HCT116 (cell line): ENCODE results near the gene NOP10. TPM values are rescaled to one million over a fixed set of nuclear protein-coding genes. Genes with fewer than 3 reads are reported as not detected.

ENCODE experiments used
- ATAC-seq: fragments of 200-7000 bp; cut with Tn5 transposase; 2 replicates; pipeline ENCODE4 v1.9.1; 2020; ENCODE audit warnings: mild to moderate bottlenecking, moderate library complexity
- BruUV-seq: library from RNA; stranded (reverse); fragments of 400-500 nt; replicated peaks from 2 replicates; lab custom pipeline; 2021; lab: Mats Ljungman, UMichigan
- CTCF ChIA-PET: fragments of 300-600 bp; sonication (Branson Sonifier 250); formaldehyde crosslinking; loops from one replicate; lab custom pipeline; 2021; ENCODE audit warnings: antibody characterized with exemption; lab: Charles Lee
- POLR2A ChIA-PET: fragments of 300-600, 350-600 bp; sonication (Branson Sonifier 250); formaldehyde crosslinking; loops from one replicate; lab custom pipeline; 2021; ENCODE audit warnings: antibody characterized with exemption; lab: Charles Lee
- RAD21 ChIA-PET, 2 experiments: fragments of 300-600 bp; sonication (Branson Sonifier 250); formaldehyde crosslinking; loops; one replicate each; lab custom pipeline; 2023; ENCODE audit warnings: low total read pairs in 2 of 2; ENCODE audit not compliant: uncharacterized antibody in 2 of 2, unreplicated experiment in 2 of 2, low non-redundant PET in 1 of 2; lab: Charles Lee
- DNase-seq: peaks from one replicate; pipeline ENCODE4 v3.0.0-alpha.2; 2010; ENCODE audit warnings: low read depth, low spot score
- H2AFZ ChIP-seq: fragments of 200-600 bp; shearing (Covaris generic), sonication (generic); 2 replicates; pipeline ENCODE4 v1.6.1; 2017; ENCODE audit warnings: low read depth, mixed run types, mixed read lengths, antibody characterized with exemption, low read length; ENCODE audit not compliant: poor library complexity, severe bottlenecking
- H3K27ac ChIP-seq: 2 replicates; pipeline ENCODE4 v1.5.1; 2012; ENCODE audit warnings: low read depth, low read length
- H3K27me3 ChIP-seq: fragments of 200-600 bp; sonication (generic); 2 replicates; pipeline ENCODE4 v1.6.1; 2016; ENCODE audit warnings: mixed run types, low read length, mixed read lengths; ENCODE audit not compliant: insufficient read depth
- H3K36me3 ChIP-seq, 2 experiments: fragments of 200-500 bp in 1 of 2; fragments of 200-600 bp in 1 of 2; sonication (Bioruptor generic) in 1 of 2; sonication (generic) in 1 of 2; 2 replicates each; pipeline versions ENCODE4 v1.5.1 to v1.6.1; 2014 to 2016; ENCODE audit warnings: low read length in 2 of 2, inconsistent platforms in 1 of 2, mixed read lengths in 1 of 2, mixed run types in 1 of 2; ENCODE audit not compliant: insufficient read depth in 2 of 2, control insufficient read depth in 1 of 2
- H3K4me1 ChIP-seq, 2 experiments: fragments of 200-600 bp in 1 of 2; sonication (generic) in 1 of 2; 2 replicates each; pipeline versions ENCODE4 v1.5.1 to v1.6.1; 2012 to 2017; ENCODE audit warnings: low read length in 2 of 2, inconsistent platforms in 1 of 2, mild to moderate bottlenecking in 1 of 2, mixed read lengths in 1 of 2, mixed run types in 1 of 2, moderate library complexity in 1 of 2; ENCODE audit not compliant: insufficient read depth in 2 of 2, control insufficient read depth in 1 of 2
- H3K4me2 ChIP-seq: fragments of 200-600 bp; sonication (generic); 2 replicates; pipeline ENCODE4 v1.6.1; 2017; ENCODE audit warnings: mixed run types, low read length, mixed read lengths
- H3K4me3 ChIP-seq, 2 experiments: fragments of 200-600 bp in 1 of 2; sonication (generic) in 1 of 2; replicated peaks in 1 of 2; 2 replicates each; pipeline ENCODE4 v1.5.1; 2011 to 2016; ENCODE audit warnings: low read length in 2 of 2, control low read depth in 1 of 2, low read depth in 1 of 2, mild to moderate bottlenecking in 1 of 2, mixed read lengths in 1 of 2, mixed run types in 1 of 2
- H3K79me2 ChIP-seq: fragments of 200-600 bp; sonication (generic); 2 replicates; pipeline ENCODE4 v1.6.1; 2017; ENCODE audit warnings: mild to moderate bottlenecking, mixed run types, low read length, moderate library complexity, mixed read lengths; ENCODE audit not compliant: insufficient read depth
- H3K9ac ChIP-seq: fragments of 200-600 bp; sonication (generic); 2 replicates; pipeline ENCODE4 v1.6.1; 2016; ENCODE audit warnings: low read length, mixed read lengths
- H3K9me2 ChIP-seq: fragments of 200-600 bp; sonication (generic), shearing (Covaris generic); 2 replicates; pipeline ENCODE4 v1.6.1; 2017; ENCODE audit warnings: mixed run types, mild to moderate bottlenecking, moderate library complexity; ENCODE audit not compliant: insufficient read depth
- H3K9me3 ChIP-seq, 2 experiments: fragments of 200-500 bp in 1 of 2; fragments of 200-600 bp in 1 of 2; sonication (Bioruptor generic) in 1 of 2; sonication (generic) in 1 of 2; 2 replicates each; pipeline ENCODE4 v1.6.1; 2014 to 2017; ENCODE audit warnings: low read length in 2 of 2, mixed read lengths in 2 of 2, inconsistent platforms in 1 of 2, low read depth in 1 of 2, mild to moderate bottlenecking in 1 of 2, mixed run types in 1 of 2, moderate library complexity in 1 of 2; ENCODE audit not compliant: control insufficient read depth in 1 of 2, insufficient read depth in 1 of 2
- H4K20me1 ChIP-seq: fragments of 200-600 bp; sonication (generic), shearing (Covaris generic); 2 replicates; pipeline ENCODE4 v1.6.1; 2017; ENCODE audit warnings: mixed run types, mild to moderate bottlenecking, moderate library complexity; ENCODE audit not compliant: insufficient read depth
- CEBPB ChIP-seq: IDR thresholded peaks from 2 replicates; pipeline ENCODE4 v1.6.1; 2012; ENCODE audit warnings: low read depth
- JUND ChIP-seq: IDR thresholded peaks from 2 replicates; pipeline ENCODE4 v1.6.1; 2012
- POLR2A ChIP-seq: IDR thresholded peaks from 2 replicates; pipeline ENCODE4 v1.7.0; 2011; ENCODE audit warnings: borderline replicate concordance; ENCODE audit not compliant: insufficient read depth, insufficient read length; ENCODE audit errors: extremely low read depth
- ZFX ChIP-seq: fragments of 450-650 bp; IDR thresholded peaks from 2 replicates; pipeline ENCODE4 v1.6.1; 2017
- ZNF274 ChIP-seq: fragments of 200-500 bp; sonication (Bioruptor generic); IDR thresholded peaks from 2 replicates; pipeline ENCODE4 v1.6.1; 2014; ENCODE audit warnings: mild to moderate bottlenecking, low read depth, low read length, inconsistent platforms
- intact Hi-C: fragments of 100-400 bp; cut with micrococcal nuclease; formaldehyde crosslinking; loops from 2 replicates; pipeline ENCODE4 v1.10.0; 2022
- total RNA-seq: library from RNA; stranded (reverse); gene quantifications from one replicate; pipeline ENCODE4 v1.2.1, GENCODE V29; 2021; ENCODE audit not compliant: unreplicated experiment

NOP10 gene
- total RNA-seq, 1 experiment from 2014 or later: 216 TPM

DNA sequence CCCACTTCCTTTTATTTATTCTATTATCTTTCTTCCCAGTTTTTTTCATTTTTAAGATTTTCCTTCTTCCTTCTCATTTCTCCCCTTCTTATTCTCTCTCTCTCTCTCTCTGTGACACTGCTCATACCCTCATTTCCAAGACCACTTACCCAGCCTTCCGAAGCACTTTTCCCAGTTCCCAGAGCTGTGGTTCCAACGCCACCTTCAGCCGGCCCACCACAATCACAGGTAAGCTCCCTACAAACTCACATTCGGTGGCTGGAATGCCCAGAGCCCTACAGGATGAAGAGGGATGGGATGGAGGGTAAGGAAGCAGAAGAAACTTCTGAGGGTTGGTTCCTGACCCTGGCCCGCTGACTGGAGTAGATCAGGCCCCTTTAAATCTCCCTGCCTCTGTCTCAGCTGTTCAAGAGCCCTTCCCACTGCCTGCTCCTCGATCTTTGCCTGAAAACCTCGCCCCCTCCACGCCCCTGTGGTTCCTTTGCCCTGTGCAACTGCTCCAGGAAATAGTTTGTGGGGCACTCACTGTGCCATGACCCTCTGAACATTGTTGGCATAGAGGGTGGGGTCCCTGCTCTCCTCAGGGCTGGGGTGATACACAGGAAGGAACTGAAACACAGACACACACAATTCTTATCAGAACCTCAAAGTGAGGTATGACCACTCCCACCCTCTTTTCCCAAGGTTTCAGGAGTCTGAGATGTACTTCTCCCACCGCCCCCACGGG lies 19.3 kb upstream of the NOP10 start:
- Histone ChIP-seq H2AFZ (no peak overlapping the region), H3K9me3 (no peaks in the 10 kb centered on the region)
- BruUV-seq: no TSS peak
- ATAC-seq: no peak
- DNase-seq: no peak
- TF ChIP-seq ZFX (no peak), CEBPB (no peak), JUND (no peak), ZNF274 (no peak), POLR2A (no peak)
- TF ChIP-seq, all 23 proteins: peak for 0
- POLR2A ChIA-PET: no interaction called here
- Histone ChIP-seq H3K9ac (no peak overlapping the region), H3K4me1 (peaks cover 17 to 43% of the 10 kb centered on the region in 2 experiments), H3K27me3 (no peaks in the 10 kb centered on the region), H3K4me2 (no peak overlapping the region), H3K27ac (no peak overlapping the region), H3K9me2 (no peaks in the 10 kb centered on the region), H3K79me2 (peaks cover 21% of the 10 kb centered on the region), H4K20me1 (no peaks in the 10 kb centered on the region; the same call in 1 of the 2 replicates), H3K36me3 (peaks cover 18 to 36% of the 10 kb centered on the region in 2 experiments; a peak in 3 of 4 replicates), H3K4me3 (no peak overlapping the region)
- CTCF ChIA-PET: no interaction called here
- intact Hi-C loops: loop anchor here (10.0 kb wide), 3 partner anchors 47 to 297 kb away; partner anchors contain the start of gene EMC4
- RAD21 ChIA-PET: no interaction called here

DNA sequence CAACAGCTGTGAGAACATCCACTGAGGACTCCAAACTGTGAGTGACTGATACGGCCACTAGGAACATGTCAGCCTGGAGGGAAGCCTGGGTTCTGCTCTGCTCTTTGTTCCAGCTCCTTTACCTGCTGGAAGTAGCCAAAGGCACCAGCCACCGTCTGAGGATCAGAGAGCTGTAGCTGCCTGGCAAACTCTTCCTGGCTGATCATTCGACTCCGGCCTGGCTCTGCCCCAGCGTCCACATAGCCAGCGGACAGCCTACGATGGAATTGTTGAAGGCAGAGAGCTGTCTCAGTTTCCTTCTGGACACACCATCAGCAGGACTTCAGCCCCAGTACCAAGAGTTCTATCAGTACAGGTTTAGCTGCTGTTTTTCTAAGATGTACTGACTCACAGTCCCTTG lies 18.3 kb upstream of the NOP10 start:
- no peak for TF ChIP-seq JUND
- ATAC-seq (no peak), DNase-seq (no peak)
- no peaks in the 10 kb centered on the region for H3K9me3 ChIP-seq
- no peak overlapping the region for H3K9ac ChIP-seq
- peaks cover 18 to 36% of the 10 kb centered on the region in 2 experiments; a peak in 3 of 4 replicates for H3K36me3 ChIP-seq
- H3K4me1 ChIP-seq: peaks cover 17 to 43% of the 10 kb centered on the region in 2 experiments
- no peak overlapping the region for H3K27ac ChIP-seq
- BruUV-seq: no TSS peak
- no peak overlapping the region for H3K4me2 ChIP-seq
- H3K4me3 ChIP-seq: no peak overlapping the region
- H3K79me2 ChIP-seq: peaks cover 17% of the 10 kb centered on the region
- no peak overlapping the region for H2AFZ ChIP-seq
- ChIA-PET POLR2A (no interaction called here), CTCF (interaction anchor here (1.1 kb wide), 1 partner anchor 19 kb away, joined by 3 read pairs; the partner anchor contains the start of gene NOP10), RAD21 (no interaction called here)
- intact Hi-C loops: loop anchor here (10.0 kb wide), 3 partner anchors 46 to 296 kb away; partner anchors contain the start of gene EMC4
- H3K27me3 ChIP-seq: no peaks in the 10 kb centered on the region
- no peaks in the 10 kb centered on the region; the same call in 1 of the 2 replicates for H4K20me1 ChIP-seq
- H3K9me2 ChIP-seq: no peaks in the 10 kb centered on the region
